Heart left ventricle (tissue), 13 donors: ENCODE measurements around the gene IGF2R.

Experiments
- CTCF ChIP-seq, 12 donors: fragments of 200-600 bp; sonication (generic) in 4 of 12; IDR thresholded peaks; one replicate each; pipeline versions ENCODE4 v1.5.0 to v1.8.0; 2018 to 2022; ENCODE audit warnings: antibody characterized with exemption in 12 of 12, mild to moderate bottlenecking in 5 of 12
- POLR2A ChIP-seq, 2 donors: fragments of 450-650 bp; IDR thresholded peaks; one replicate each; pipeline ENCODE4 v1.6.1; 2017; ENCODE audit warnings: antibody characterized with exemption in 2 of 2, mild to moderate bottlenecking in 2 of 2, moderate library complexity in 2 of 2
- donor health status: ischemic (EF 13 %, LVEDD 7.1; RV severe dilation, severe dysfunction).
- donor health status: DM: no; HTN: yes; CAD: no.
- donor health status: DM: no; HTN: no; CAD: no.
- donor health status: ischemic (EF 25% LVEDD 6.9; RV normal size, moderate dysfunction).
- donor health status: ischemic (EF 25% LVEDD 5.7; RV mildly dilated, moderate dysfunction).
- donor health status: ischemic (EF 35%, LVEDD 5.7; RV mildly dilated, moderate dysfunction).
- donor health status: nonischemic (EF 11% LVEDD 7.7; RV severe dilation, severe dysfunction).
- donor health status: DM: yes; HTN: yes; CAD: no.
- donor health status: PGD.
- donor health status: ischemic (EF 29% LVEDD 5.4; RV normal size, mild dysfunction).
- donor health status: nonischemic (EF 23%, LVEDD 6.1; RV moderate dilation, normal function).

DNA sequence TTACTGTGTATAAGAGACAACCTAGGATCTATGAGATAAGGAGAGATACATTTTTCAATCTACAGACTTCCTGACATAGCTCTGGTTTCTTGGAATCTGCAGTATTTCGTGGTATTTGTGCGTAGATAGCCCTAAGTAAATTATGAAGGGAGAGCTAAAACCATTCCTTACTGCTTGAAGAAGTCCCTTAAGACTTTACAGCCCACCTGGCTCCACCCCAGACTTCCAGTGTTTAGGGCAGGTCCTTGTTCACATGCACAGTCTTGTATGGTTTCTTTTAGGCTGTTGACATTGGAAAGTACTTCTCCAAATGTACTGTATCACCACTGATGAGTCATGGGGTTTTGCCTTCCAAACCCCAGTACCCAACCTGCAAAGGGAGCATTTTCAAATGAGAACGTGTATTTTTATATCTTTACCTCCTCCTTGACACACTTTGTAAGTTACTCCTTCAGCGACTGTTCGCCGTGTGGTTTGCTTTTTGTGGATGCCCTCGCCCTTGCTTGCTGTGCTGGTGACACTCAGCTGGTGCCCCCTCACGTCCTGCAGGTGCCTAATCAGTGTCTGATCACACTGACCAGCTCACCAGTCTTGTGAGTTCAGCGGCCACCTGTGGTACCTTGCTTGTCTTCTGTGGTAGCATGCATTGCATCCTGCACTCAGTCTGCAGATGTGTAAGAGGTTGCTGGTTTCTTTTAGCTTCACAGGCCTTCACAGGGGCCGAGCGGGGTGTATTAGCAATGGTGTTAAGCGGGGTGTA, 73.3 kb downstream of the IGF2R start:
- no peak for TF ChIP-seq POLR2A (IDR thresholded peaks at IDR 0.05)
- TF ChIP-seq CTCF (IDR thresholded peaks at IDR 0.05): no peak
